ENCODE data around the gene SDK1. TPM values are rescaled to one million over a fixed set of nuclear protein-coding genes. Genes with fewer than 3 reads are reported as not detected.

Gene SDK1
- total and polyA plus RNA-seq, 10 of the 15 experiments (the other 5 are each of a cell fraction or from before 2014, with no cell fraction given) = 0.14 to 0.33 TPM; not detected in 8

DNA sequence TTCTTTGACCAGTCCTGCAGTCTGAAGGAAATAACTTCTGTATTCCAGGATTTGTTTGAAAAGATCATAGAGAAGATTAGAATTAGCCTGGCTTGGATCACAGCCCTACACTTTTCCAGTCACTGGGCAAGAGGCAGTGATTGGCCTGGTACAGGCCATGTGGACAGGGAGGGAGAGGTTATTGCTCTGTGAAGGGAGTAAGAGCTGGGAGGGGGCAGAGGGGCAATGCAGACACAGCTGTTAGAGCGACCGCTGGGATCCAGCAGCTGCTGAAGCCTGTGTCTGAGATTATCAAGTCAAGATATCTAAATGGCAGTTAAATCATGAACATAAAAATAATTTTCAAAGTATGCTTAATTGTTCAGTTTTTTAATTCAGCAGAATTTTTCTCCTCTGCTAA lies 257.3 kb downstream of the SDK1 start:
- Histone ChIP-seq H3K4me2 (ENCODE audit: control insufficient read depth, insufficient read depth) (no peak overlapping the region), H2AFZ (ENCODE audit: control insufficient read depth, low read depth, low read length) (no peak overlapping the region), H3K9ac (ENCODE audit: control insufficient read depth, insufficient read depth, low read length) (no peak overlapping the region), H3K27me3 (replicated peaks in 1 of 2; ENCODE audit: control insufficient read depth in 2 of 2, insufficient read depth in 2 of 2, low read length in 1 of 2) (no peaks in the 10 kb centered on the region), H3K27ac (ENCODE audit: control insufficient read depth, insufficient read depth) (no peak overlapping the region), H3K79me2 (ENCODE audit: control insufficient read depth, insufficient read depth, low read length) (no peaks in the 10 kb centered on the region), H3K4me3 (no peak overlapping the region), H4K20me1 (ENCODE audit: control insufficient read depth, insufficient read depth) (no peaks in the 10 kb centered on the region), H3K36me3 (ENCODE audit: control insufficient read depth in 2 of 2, insufficient read depth in 2 of 2, low read length in 1 of 2) (no peaks in the 10 kb centered on the region), H3K4me1 (ENCODE audit: control insufficient read depth, insufficient read depth, low read length) (no peaks in the 10 kb centered on the region), H3K9me3 (replicated peaks; ENCODE audit: control insufficient read depth, insufficient read depth, low read length) (no peaks in the 10 kb centered on the region)
- intact Hi-C loops (cut with micrococcal nuclease; ENCODE audit: unreplicated experiment) = no loop called here
- DNase-seq (ENCODE audit: low read depth, low spot score) = no peak
- in situ Hi-C loops (cut with MboI) = no loop called here
- ATAC-seq = no peak
- CTCF ChIA-PET = no interaction called here
- no peak for FAIRE-seq
- SMC1A ChIA-PET (ENCODE audit: uncharacterized antibody, unreplicated experiment) = interaction anchor here (0.7 kb wide), 1 partner anchor 447 kb away, joined by 3 read pairs; no protein-coding TSS in a partner anchor
- RAD21 ChIA-PET (ENCODE audit: unreplicated experiment) = no interaction called here
- 66% methylated on average over 2 of the region's 2 CpGs for WGBS (ENCODE audit: insufficient coverage, insufficient replicate concordance, low lambda C conversion rate, missing lambda C conversion rate)
- TF ChIP-seq, protein P1, sequence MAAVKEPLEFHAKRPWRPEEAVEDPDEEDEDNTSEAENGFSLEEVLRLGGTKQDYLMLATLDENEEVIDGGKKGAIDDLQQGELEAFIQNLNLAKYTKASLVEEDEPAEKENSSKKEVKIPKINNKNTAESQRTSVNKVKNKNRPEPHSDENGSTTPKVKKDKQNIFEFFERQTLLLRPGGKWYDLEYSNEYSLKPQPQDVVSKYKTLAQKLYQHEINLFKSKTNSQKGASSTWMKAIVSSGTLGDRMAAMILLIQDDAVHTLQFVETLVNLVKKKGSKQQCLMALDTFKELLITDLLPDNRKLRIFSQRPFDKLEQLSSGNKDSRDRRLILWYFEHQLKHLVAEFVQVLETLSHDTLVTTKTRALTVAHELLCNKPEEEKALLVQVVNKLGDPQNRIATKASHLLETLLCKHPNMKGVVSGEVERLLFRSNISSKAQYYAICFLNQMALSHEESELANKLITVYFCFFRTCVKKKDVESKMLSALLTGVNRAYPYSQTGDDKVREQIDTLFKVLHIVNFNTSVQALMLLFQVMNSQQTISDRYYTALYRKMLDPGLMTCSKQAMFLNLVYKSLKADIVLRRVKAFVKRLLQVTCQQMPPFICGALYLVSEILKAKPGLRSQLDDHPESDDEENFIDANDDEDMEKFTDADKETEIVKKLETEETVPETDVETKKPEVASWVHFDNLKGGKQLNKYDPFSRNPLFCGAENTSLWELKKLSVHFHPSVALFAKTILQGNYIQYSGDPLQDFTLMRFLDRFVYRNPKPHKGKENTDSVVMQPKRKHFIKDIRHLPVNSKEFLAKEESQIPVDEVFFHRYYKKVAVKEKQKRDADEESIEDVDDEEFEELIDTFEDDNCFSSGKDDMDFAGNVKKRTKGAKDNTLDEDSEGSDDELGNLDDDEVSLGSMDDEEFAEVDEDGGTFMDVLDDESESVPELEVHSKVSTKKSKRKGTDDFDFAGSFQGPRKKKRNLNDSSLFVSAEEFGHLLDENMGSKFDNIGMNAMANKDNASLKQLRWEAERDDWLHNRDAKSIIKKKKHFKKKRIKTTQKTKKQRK (IDR thresholded peaks at IDR 0.05; ENCODE audit: low read depth, low read length) = no peak
- TF ChIP-seq SUZ12 (IDR thresholded peaks at IDR 0.05; ENCODE audit: unreplicated experiment) = no peak
- no peak for TF ChIP-seq HDAC6 (IDR thresholded peaks at IDR 0.05; ENCODE audit: unreplicated experiment)
- TF ChIP-seq HCFC1 (IDR thresholded peaks at IDR 0.05; ENCODE audit: low read length) = no peak
- TF ChIP-seq USF2 (IDR thresholded peaks at IDR 0.05; ENCODE audit: borderline replicate concordance, low read depth, low read length) = no peak
- TF ChIP-seq JUNB (IDR thresholded peaks at IDR 0.05) = no peak
- TF ChIP-seq, protein P2, sequence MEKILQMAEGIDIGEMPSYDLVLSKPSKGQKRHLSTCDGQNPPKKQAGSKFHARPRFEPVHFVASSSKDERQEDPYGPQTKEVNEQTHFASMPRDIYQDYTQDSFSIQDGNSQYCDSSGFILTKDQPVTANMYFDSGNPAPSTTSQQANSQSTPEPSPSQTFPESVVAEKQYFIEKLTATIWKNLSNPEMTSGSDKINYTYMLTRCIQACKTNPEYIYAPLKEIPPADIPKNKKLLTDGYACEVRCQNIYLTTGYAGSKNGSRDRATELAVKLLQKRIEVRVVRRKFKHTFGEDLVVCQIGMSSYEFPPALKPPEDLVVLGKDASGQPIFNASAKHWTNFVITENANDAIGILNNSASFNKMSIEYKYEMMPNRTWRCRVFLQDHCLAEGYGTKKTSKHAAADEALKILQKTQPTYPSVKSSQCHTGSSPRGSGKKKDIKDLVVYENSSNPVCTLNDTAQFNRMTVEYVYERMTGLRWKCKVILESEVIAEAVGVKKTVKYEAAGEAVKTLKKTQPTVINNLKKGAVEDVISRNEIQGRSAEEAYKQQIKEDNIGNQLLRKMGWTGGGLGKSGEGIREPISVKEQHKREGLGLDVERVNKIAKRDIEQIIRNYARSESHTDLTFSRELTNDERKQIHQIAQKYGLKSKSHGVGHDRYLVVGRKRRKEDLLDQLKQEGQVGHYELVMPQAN (conservative IDR thresholded peaks at IDR 0.05) = no peak
- no peak for TF ChIP-seq BHLHE40 (IDR thresholded peaks at IDR 0.05; ENCODE audit: borderline replicate concordance in 1 of 2, low read depth in 2 of 2, low read length in 1 of 2)
- TF ChIP-seq SMAD5 (IDR thresholded peaks at IDR 0.05; ENCODE audit: low read depth) = no peak
- TF ChIP-seq MEF2A (IDR thresholded peaks at IDR 0.05; ENCODE audit: insufficient read depth, low read depth, low read length) = no peak
- no peak for TF ChIP-seq SPI1 (IDR thresholded peaks at IDR 0.05; ENCODE audit: borderline replicate concordance, insufficient read depth, low read depth, low read length)
- TF ChIP-seq SMAD1 (IDR thresholded peaks at IDR 0.05; ENCODE audit: low read depth, partially characterized antibody) = no peak
- no TSS peak for BruUV-seq (replicated peaks)
- POLR2A ChIA-PET = no interaction called here

Measured in GM12878 (cell line).